ENCODE measurements around the gene STPG3.
"Not testable (repeated sequence)": the region's sequence is repeated elsewhere in the genome, so short reads cannot be mapped to it uniquely, and the experiment has no call there.

STPG3 gene

GRCh38 chr9:137247135-137247915, 3.8 kb upstream of the STPG3 start:
- DNase-seq, result no peak

GRCh38 chr9:137247916-137248175, 3.2 kb upstream of the STPG3 start:
- DNase-seq, result no peak

- no peak for DNase-seq
Observed at GRCh38 chr9:137250329-137251193, 525 bp upstream of the STPG3 start.

- no peak for DNase-seq
Observed at GRCh38 chr9:137251490-137252268, 593 bp downstream of the STPG3 start.

- no peak for DNase-seq
Observed at GRCh38 chr9:137252555-137253506, 1.7 kb downstream of the STPG3 start.

GRCh38 chr9:137253717-137254623, 2.9 kb downstream of the STPG3 start:
- DNase-seq, result no peak

GRCh38 chr9:137254624-137255447, 3.8 kb downstream of the STPG3 start, which contains the start of gene NELFB:
NELFB (plus strand) TSS chr9:137255327.
- peak; percentile 97 for DNase-seq

- peak; percentile 47 for DNase-seq
Observed at GRCh38 chr9:137255448-137256114, 4.5 kb downstream of the STPG3 start.

- DNase-seq, result no peak
Observed at GRCh38 chr9:137256362-137256761, 5.3 kb downstream of the STPG3 start.

- DNase-seq, result no peak
Observed at GRCh38 chr9:137256856-137257255, 5.8 kb downstream of the STPG3 start.

- DNase-seq, result not testable (repeated sequence)
Observed at GRCh38 chr9:137262173-137262908, 11.3 kb downstream of the STPG3 start.

- no peak for DNase-seq
Observed at GRCh38 chr9:137262909-137263285, 11.8 kb downstream of the STPG3 start.

- no peak for DNase-seq
Observed at GRCh38 chr9:137263506-137263905, 12.4 kb downstream of the STPG3 start.

- DNase-seq, result no peak
Observed at GRCh38 chr9:137264067-137264466, 13.0 kb downstream of the STPG3 start.

- no peak for DNase-seq
Observed at GRCh38 chr9:137265496-137266161, 14.5 kb downstream of the STPG3 start.

- DNase-seq, result no peak
Observed at GRCh38 chr9:137266162-137266527, 15.1 kb downstream of the STPG3 start.

GRCh38 chr9:137266585-137267453, 15.7 kb downstream of the STPG3 start:
- DNase-seq, result no peak
